ENCODE measurements around the gene NOS1AP.
A peak's percentile ranks its signal among the peaks of the same experiment; 100 is the strongest.

The NOS1AP gene

DNA sequence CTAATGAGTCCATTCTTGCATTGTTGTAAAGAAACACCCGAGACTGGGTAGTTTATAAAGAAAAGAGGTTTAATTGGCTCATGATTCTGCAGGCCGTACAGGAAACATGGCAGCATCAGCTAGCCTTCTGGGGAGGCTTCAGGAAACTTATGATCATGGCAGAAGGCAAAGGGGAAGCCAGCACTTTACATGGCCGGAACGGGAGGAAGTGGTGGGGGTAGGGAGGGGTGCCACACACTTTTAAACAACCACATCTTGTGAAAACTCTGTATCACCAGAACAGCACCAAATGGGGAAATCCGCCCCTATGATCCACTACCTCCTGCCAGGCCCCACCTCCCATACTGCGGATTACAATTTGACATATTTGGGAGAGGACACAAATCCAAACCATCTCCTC is 43.9 kb downstream of the NOS1AP start:
- no peak for ATAC-seq
- TF ChIP-seq OSR1 (CRISPR knock-in tag; IDR thresholded peaks at IDR 0.05) = no peak
- no peak for TF ChIP-seq ZNF565 (CRISPR knock-in tag; conservative IDR thresholded peaks at IDR 0.05; ENCODE audit: low read depth)
- no peak for TF ChIP-seq ZFP3 (CRISPR knock-in tag; IDR thresholded peaks at IDR 0.05)
- TF ChIP-seq BACH2 (CRISPR knock-in tag; IDR thresholded peaks at IDR 0.05; ENCODE audit: borderline replicate concordance) = no peak
- TF ChIP-seq CSDC2 (CRISPR knock-in tag; IDR thresholded peaks at IDR 0.05) = no peak
- no peak for TF ChIP-seq ZNF70 (CRISPR knock-in tag; IDR thresholded peaks at IDR 0.05)
- no peak for TF ChIP-seq TOX (CRISPR knock-in tag; IDR thresholded peaks at IDR 0.05; ENCODE audit: borderline replicate concordance)
- TF ChIP-seq, protein P1, sequence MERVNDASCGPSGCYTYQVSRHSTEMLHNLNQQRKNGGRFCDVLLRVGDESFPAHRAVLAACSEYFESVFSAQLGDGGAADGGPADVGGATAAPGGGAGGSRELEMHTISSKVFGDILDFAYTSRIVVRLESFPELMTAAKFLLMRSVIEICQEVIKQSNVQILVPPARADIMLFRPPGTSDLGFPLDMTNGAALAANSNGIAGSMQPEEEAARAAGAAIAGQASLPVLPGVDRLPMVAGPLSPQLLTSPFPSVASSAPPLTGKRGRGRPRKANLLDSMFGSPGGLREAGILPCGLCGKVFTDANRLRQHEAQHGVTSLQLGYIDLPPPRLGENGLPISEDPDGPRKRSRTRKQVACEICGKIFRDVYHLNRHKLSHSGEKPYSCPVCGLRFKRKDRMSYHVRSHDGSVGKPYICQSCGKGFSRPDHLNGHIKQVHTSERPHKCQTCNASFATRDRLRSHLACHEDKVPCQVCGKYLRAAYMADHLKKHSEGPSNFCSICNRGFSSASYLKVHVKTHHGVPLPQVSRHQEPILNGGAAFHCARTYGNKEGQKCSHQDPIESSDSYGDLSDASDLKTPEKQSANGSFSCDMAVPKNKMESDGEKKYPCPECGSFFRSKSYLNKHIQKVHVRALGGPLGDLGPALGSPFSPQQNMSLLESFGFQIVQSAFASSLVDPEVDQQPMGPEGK (CRISPR knock-in tag; IDR thresholded peaks at IDR 0.05; ENCODE audit: borderline replicate concordance) = no peak
- no peak for TF ChIP-seq PPARA (CRISPR knock-in tag; IDR thresholded peaks at IDR 0.05; ENCODE audit: borderline replicate concordance)
- TF ChIP-seq, protein P2, sequence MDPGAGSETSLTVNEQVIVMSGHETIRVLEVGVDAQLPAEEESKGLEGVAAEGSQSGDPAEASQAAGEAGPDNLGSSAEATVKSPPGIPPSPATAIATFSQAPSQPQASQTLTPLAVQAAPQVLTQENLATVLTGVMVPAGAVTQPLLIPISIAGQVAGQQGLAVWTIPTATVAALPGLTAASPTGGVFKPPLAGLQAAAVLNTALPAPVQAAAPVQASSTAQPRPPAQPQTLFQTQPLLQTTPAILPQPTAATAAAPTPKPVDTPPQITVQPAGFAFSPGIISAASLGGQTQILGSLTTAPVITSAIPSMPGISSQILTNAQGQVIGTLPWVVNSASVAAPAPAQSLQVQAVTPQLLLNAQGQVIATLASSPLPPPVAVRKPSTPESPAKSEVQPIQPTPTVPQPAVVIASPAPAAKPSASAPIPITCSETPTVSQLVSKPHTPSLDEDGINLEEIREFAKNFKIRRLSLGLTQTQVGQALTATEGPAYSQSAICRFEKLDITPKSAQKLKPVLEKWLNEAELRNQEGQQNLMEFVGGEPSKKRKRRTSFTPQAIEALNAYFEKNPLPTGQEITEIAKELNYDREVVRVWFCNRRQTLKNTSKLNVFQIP (CRISPR knock-in tag; IDR thresholded peaks at IDR 0.05; ENCODE audit: borderline replicate concordance, low read depth) = no peak

DNA sequence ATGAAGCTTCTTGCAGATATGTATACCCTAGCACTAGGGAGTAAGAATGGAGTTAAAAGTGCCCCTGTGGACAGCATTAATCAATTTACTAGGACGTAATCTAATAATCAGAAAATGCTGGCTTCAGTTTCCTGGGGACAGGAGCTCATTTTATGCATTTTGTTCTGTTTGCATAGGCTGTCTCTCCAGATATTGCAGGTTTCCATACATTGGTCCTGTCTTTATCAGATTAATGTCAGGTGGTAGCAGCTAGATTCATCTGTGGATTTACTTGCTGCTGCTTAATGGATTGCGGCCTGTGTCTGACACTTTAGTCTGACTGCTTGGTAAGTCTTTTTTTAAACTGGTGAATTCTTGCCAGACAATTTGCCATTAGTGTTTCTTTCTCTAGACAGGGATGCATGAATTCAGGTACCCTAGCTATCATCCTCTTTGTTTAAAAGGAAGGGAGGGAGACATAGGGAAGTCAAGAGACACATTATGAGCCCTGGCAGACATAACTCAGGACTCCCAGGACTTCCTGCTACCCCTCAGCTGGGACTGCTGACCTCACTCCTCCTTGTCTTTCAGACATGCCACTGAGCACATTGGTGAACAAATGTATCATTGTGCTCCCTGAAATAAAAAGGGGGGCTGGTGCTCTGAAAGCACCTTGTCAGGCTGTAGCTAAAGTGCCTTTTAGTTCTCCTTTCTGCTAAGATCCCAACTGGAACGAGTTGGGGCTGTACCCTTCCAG is 47.7 kb downstream of the NOS1AP start:
- TF ChIP-seq, protein P1 (CRISPR knock-in tag; IDR thresholded peaks at IDR 0.05; ENCODE audit: borderline replicate concordance) = no peak
- 0 out of 2 replicates have a peak, but pooled peaks have one; percentile 3 for TF ChIP-seq ZNF8 (CRISPR knock-in tag; IDR thresholded peaks at IDR 0.05)
- peak; percentile 64; the same call in 1 of the 2 replicates for TF ChIP-seq TCF4 (CRISPR knock-in tag; IDR thresholded peaks at IDR 0.05; ENCODE audit: borderline replicate concordance)
- peak; percentile 19; the same call in 1 of the 3 replicates for ATAC-seq

DNA sequence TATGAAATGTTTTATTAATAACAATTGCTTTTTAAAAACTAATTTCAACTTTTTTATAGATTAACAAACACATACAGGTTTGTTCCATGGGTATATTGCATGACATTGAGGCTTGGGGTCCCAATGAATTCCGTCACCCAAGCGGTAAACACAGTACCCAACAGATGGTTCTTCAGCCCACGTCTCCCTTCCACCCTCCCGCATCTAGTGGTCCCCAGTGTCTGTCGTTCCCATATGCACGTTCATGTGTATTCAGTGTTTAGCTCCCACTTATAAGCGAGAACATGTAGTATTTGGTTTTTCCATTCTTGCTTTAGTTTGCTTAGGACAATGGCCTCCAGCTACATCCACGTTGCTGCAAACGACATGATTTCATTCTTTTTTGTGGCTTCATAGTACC is 48.6 kb downstream of the NOS1AP start:
- ATAC-seq = no peak
- TF ChIP-seq ZC3H10 (CRISPR knock-in tag; IDR thresholded peaks at IDR 0.05) = no peak
- TF ChIP-seq TOX (CRISPR knock-in tag; IDR thresholded peaks at IDR 0.05; ENCODE audit: borderline replicate concordance) = no peak
- TF ChIP-seq, protein P3, sequence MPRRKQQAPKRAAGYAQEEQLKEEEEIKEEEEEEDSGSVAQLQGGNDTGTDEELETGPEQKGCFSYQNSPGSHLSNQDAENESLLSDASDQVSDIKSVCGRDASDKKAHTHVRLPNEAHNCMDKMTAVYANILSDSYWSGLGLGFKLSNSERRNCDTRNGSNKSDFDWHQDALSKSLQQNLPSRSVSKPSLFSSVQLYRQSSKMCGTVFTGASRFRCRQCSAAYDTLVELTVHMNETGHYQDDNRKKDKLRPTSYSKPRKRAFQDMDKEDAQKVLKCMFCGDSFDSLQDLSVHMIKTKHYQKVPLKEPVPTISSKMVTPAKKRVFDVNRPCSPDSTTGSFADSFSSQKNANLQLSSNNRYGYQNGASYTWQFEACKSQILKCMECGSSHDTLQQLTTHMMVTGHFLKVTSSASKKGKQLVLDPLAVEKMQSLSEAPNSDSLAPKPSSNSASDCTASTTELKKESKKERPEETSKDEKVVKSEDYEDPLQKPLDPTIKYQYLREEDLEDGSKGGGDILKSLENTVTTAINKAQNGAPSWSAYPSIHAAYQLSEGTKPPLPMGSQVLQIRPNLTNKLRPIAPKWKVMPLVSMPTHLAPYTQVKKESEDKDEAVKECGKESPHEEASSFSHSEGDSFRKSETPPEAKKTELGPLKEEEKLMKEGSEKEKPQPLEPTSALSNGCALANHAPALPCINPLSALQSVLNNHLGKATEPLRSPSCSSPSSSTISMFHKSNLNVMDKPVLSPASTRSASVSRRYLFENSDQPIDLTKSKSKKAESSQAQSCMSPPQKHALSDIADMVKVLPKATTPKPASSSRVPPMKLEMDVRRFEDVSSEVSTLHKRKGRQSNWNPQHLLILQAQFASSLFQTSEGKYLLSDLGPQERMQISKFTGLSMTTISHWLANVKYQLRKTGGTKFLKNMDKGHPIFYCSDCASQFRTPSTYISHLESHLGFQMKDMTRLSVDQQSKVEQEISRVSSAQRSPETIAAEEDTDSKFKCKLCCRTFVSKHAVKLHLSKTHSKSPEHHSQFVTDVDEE (CRISPR knock-in tag; IDR thresholded peaks at IDR 0.05) = no peak
- no peak for TF ChIP-seq BACH2 (CRISPR knock-in tag; IDR thresholded peaks at IDR 0.05; ENCODE audit: borderline replicate concordance)
- TF ChIP-seq ARNTL (CRISPR knock-in tag; IDR thresholded peaks at IDR 0.05; ENCODE audit: borderline replicate concordance, low read depth) = no peak
- no peak for TF ChIP-seq ZFP30 (CRISPR knock-in tag; IDR thresholded peaks at IDR 0.05)
- TF ChIP-seq GLIS3 (CRISPR knock-in tag; IDR thresholded peaks at IDR 0.05) = no peak
- no peak for TF ChIP-seq CSDC2 (CRISPR knock-in tag; IDR thresholded peaks at IDR 0.05)
- TF ChIP-seq ZNF565 (CRISPR knock-in tag; conservative IDR thresholded peaks at IDR 0.05; ENCODE audit: low read depth) = no peak
- TF ChIP-seq, protein P4, sequence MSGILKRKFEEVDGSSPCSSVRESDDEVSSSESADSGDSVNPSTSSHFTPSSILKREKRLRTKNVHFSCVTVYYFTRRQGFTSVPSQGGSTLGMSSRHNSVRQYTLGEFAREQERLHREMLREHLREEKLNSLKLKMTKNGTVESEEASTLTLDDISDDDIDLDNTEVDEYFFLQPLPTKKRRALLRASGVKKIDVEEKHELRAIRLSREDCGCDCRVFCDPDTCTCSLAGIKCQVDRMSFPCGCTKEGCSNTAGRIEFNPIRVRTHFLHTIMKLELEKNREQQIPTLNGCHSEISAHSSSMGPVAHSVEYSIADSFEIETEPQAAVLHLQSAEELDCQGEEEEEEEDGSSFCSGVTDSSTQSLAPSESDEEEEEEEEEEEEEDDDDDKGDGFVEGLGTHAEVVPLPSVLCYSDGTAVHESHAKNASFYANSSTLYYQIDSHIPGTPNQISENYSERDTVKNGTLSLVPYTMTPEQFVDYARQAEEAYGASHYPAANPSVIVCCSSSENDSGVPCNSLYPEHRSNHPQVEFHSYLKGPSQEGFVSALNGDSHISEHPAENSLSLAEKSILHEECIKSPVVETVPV (CRISPR knock-in tag; IDR thresholded peaks at IDR 0.05) = no peak
- TF ChIP-seq OSR1 (CRISPR knock-in tag; IDR thresholded peaks at IDR 0.05) = no peak
- no peak for TF ChIP-seq ZNF70 (CRISPR knock-in tag; IDR thresholded peaks at IDR 0.05)
- TF ChIP-seq RARB (CRISPR knock-in tag; IDR thresholded peaks at IDR 0.05) = no peak
- TF ChIP-seq, protein P1 (CRISPR knock-in tag; IDR thresholded peaks at IDR 0.05; ENCODE audit: borderline replicate concordance) = no peak

Measured in SK-N-SH treated with all-trans-retinoic acid at 6 μM for 48 hours (cell line).